Esophagus muscularis mucosa (tissue), 4 donors: Measurements from ENCODE around the gene LYPLAL1. TPM values are rescaled to one million over a fixed set of nuclear protein-coding genes. Genes with fewer than 3 reads are reported as not detected.

Source experiments
- DNase-seq: peaks from one replicate; pipeline ENCODE4 v3.0.0-alpha.2; 2017; ENCODE audit errors: extremely low spot score
- H3K27ac ChIP-seq, 4 donors: fragments of 200-600 bp; sonication (generic); replicated peaks in 1 of 4; 1 replicate in 3 of 4; 2 replicates in 1 of 4; pipeline ENCODE4 v1.5.1; 2016 to 2019; ENCODE audit warnings: mild to moderate bottlenecking in 1 of 4
- H3K27me3 ChIP-seq, 4 donors: fragments of 200-600 bp; sonication (generic); one replicate each; pipeline versions ENCODE4 v1.5.1 to v1.6.0; 2016 to 2019
- H3K36me3 ChIP-seq, 4 donors: fragments of 200-600 bp; sonication (generic); one replicate each; pipeline ENCODE4 v1.5.1; 2016 to 2019
- H3K4me1 ChIP-seq, 4 donors: fragments of 200-600 bp; sonication (generic); one replicate each; pipeline ENCODE4 v1.5.1; 2016 to 2019
- H3K4me3 ChIP-seq, 4 donors: fragments of 200-600 bp; sonication (generic); 1 replicate in 2 of 4; 2 replicates in 2 of 4; pipeline ENCODE4 v1.5.1; 2016 to 2019; ENCODE audit warnings: mild to moderate bottlenecking in 4 of 4, moderate library complexity in 1 of 4
- H3K9me3 ChIP-seq, 4 donors: fragments of 200-600 bp; sonication (generic); 1 replicate in 3 of 4; 2 replicates in 1 of 4; pipeline ENCODE4 v1.5.1; 2016 to 2019
- CTCF ChIP-seq, 3 experiments: fragments of 200-600 bp in 2 of 3; fragments of 450-650 bp in 1 of 3; sonication (generic) in 2 of 3; IDR thresholded peaks; one replicate each; pipeline ENCODE4 v1.5.1; 2017 to 2019; ENCODE audit warnings: antibody characterized with exemption in 3 of 3, mild to moderate bottlenecking in 2 of 3, moderate library complexity in 1 of 3
- EP300 ChIP-seq: sonication (generic); formaldehyde crosslinking; IDR thresholded peaks from one replicate; pipeline ENCODE4 v1.6.1; 2017; ENCODE audit warnings: antibody characterized with exemption
- POLR2A ChIP-seq: fragments of 450-650 bp; IDR thresholded peaks from one replicate; pipeline ENCODE4 v1.6.1; 2017; ENCODE audit warnings: antibody characterized with exemption, moderate library complexity, mild to moderate bottlenecking, low read depth
- POLR2AphosphoS5 ChIP-seq, 2 donors: sonication (generic); formaldehyde crosslinking; IDR thresholded peaks; one replicate each; pipeline ENCODE4 v1.6.1; 2017; ENCODE audit warnings: antibody characterized with exemption in 2 of 2
- WGBS: methylation state at CpG from one replicate; pipeline ENCODE4 v1.1.5; 2018; 5-methylcytosine and 5-hydroxymethylcytosine counted together
- intact Hi-C: fragments of 100-400 bp; cut with DNase I; formaldehyde crosslinking; loops from one replicate; pipeline ENCODE4 v1.15.1; 2023
- total RNA-seq, 4 donors: library from RNA; depleted of rRNA; stranded (reverse); fragments of >200 nt; gene quantifications; one replicate each; pipeline versions ENCODE4 v1.1.0 to v1.2.1, GENCODE V29; 2016

Gene LYPLAL1
- total RNA-seq, 4 donors from 2014 or later = 13.8 to 21.6 (median 16.9) TPM

GRCh38 chr1:219128957-219129356 lies 44.7 kb upstream of the LYPLAL1 start:
- no peaks in the 10 kb centered on the region for H3K36me3 ChIP-seq
- intact Hi-C loops = no loop called here
- no peaks in the 10 kb centered on the region for H3K9me3 ChIP-seq
- no peaks in the 10 kb centered on the region for H3K27me3 ChIP-seq
- no peak overlapping the region for H3K4me3 ChIP-seq
- H3K4me1 ChIP-seq = no peaks in the 10 kb centered on the region
- no peak for DNase-seq
- no peak for TF ChIP-seq POLR2A
- TF ChIP-seq POLR2AphosphoS5 (IDR thresholded peaks at IDR 0.05) = no peak
- TF ChIP-seq CTCF (IDR thresholded peaks at IDR 0.05) = no peak
- no peak for TF ChIP-seq EP300
- 90% methylated on average over 2 of the region's 2 CpGs for WGBS
- H3K27ac ChIP-seq = no peak overlapping the region

GRCh38 chr1:219130366-219130935 lies 43.2 kb upstream of the LYPLAL1 start:
- 95% methylated on average over 1 of the region's 1 CpG for WGBS
- no peaks in the 10 kb centered on the region for H3K4me1 ChIP-seq
- H3K9me3 ChIP-seq = no peaks in the 10 kb centered on the region
- H3K27ac ChIP-seq = no peak overlapping the region
- no peaks in the 10 kb centered on the region for H3K27me3 ChIP-seq
- H3K36me3 ChIP-seq = no peaks in the 10 kb centered on the region
- TF ChIP-seq CTCF (IDR thresholded peaks at IDR 0.05) = no peak
- no peak overlapping the region for H3K4me3 ChIP-seq
- no peak for DNase-seq
- intact Hi-C loops = no loop called here

GRCh38 chr1:219132939-219133338 lies 40.7 kb upstream of the LYPLAL1 start:
- no peaks in the 10 kb centered on the region for H3K27me3 ChIP-seq
- no peaks in the 10 kb centered on the region for H3K9me3 ChIP-seq
- DNase-seq = no peak
- no peaks in the 10 kb centered on the region for H3K36me3 ChIP-seq
- TF ChIP-seq EP300 (no peak), POLR2AphosphoS5 (IDR thresholded peaks at IDR 0.05) (no peak), POLR2A (no peak), CTCF (IDR thresholded peaks at IDR 0.05) (no peak)
- 97% methylated on average over 1 of the region's 1 CpG for WGBS
- H3K4me3 ChIP-seq = no peak overlapping the region
- H3K27ac ChIP-seq = no peak overlapping the region
- intact Hi-C loops = no loop called here
- H3K4me1 ChIP-seq = no peaks in the 10 kb centered on the region

- 99% methylated on average over 3 of the region's 3 CpGs for WGBS
- Histone ChIP-seq H3K36me3 (no peaks in the 10 kb centered on the region), H3K27ac (no peak overlapping the region), H3K4me1 (no peaks in the 10 kb centered on the region), H3K27me3 (no peaks in the 10 kb centered on the region), H3K4me3 (no peak overlapping the region), H3K9me3 (no peaks in the 10 kb centered on the region)
- TF ChIP-seq CTCF (IDR thresholded peaks at IDR 0.05) = no peak
- TF ChIP-seq EP300 = no peak
- no peak for TF ChIP-seq POLR2A
- TF ChIP-seq POLR2AphosphoS5 (IDR thresholded peaks at IDR 0.05) = no peak
- no peak for DNase-seq
- intact Hi-C loops = no loop called here
These were observed 34.9 kb upstream of the LYPLAL1 start for GRCh38 chr1:219138747-219139146.

GRCh38 chr1:219140303-219140877 lies 33.3 kb upstream of the LYPLAL1 start:
- Histone ChIP-seq H3K27ac (no peak overlapping the region), H3K4me3 (no peak overlapping the region), H3K9me3 (no peaks in the 10 kb centered on the region), H3K36me3 (no peaks in the 10 kb centered on the region), H3K4me1 (no peaks in the 10 kb centered on the region), H3K27me3 (no peaks in the 10 kb centered on the region)
- 44% methylated on average over 2 of the region's 2 CpGs for WGBS
- DNase-seq = no peak
- intact Hi-C loops = no loop called here
- no peak for TF ChIP-seq POLR2A
- TF ChIP-seq POLR2AphosphoS5 (IDR thresholded peaks at IDR 0.05) = no peak
- TF ChIP-seq EP300 = no peak
- TF ChIP-seq CTCF (IDR thresholded peaks at IDR 0.05) = no peak
